Tibial nerve (tissue), 4 donors: ENCODE measurements around the gene CHST13.
"Not testable (repeated sequence)": the region's sequence is repeated elsewhere in the genome, so short reads cannot be mapped to it uniquely, and the experiment has no call there.

ENCODE experiments used
- EP300 ChIP-seq, 2 donors: sonication (generic); formaldehyde crosslinking; IDR thresholded peaks; one replicate each; pipeline ENCODE4 v1.6.1; 2017; ENCODE audit warnings: antibody characterized with exemption in 2 of 2, mild to moderate bottlenecking in 1 of 2
- POLR2A ChIP-seq, 2 donors: fragments of 450-650 bp; IDR thresholded peaks; one replicate each; pipeline ENCODE4 v1.6.1; 2017; ENCODE audit warnings: antibody characterized with exemption in 2 of 2, mild to moderate bottlenecking in 2 of 2, moderate library complexity in 2 of 2
- TF ChIP-seq, protein P1 (sequence below), 5 experiments: fragments of 200-600 bp in 3 of 5; fragments of 450-650 bp in 2 of 5; sonication (generic) in 3 of 5; IDR thresholded peaks; one replicate each; pipeline ENCODE4 v1.5.1; 2016 to 2019; ENCODE audit warnings: antibody characterized with exemption in 5 of 5, mild to moderate bottlenecking in 3 of 5, moderate library complexity in 2 of 5

DNA sequence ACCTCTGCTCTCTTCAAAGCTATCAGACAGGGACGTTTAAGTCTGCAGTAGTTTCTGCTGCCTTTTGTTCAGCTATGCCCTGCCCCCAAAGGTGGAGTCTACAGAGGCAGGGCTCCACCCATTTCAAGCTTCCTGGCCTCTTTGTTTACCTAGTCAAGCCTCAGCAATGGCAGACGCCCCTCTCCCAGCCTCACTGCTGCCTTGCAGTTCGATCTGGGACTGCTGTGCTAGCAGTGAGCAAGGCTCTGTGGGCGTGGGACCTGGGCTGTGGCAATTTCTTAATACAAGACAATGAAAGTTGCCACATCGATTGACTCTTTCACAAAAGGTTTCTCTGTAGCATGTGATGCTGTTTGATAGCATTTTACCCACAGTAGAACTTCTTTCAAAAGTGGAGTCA lies 67.6 kb downstream of the CHST13 start:
- TF ChIP-seq, protein P1, sequence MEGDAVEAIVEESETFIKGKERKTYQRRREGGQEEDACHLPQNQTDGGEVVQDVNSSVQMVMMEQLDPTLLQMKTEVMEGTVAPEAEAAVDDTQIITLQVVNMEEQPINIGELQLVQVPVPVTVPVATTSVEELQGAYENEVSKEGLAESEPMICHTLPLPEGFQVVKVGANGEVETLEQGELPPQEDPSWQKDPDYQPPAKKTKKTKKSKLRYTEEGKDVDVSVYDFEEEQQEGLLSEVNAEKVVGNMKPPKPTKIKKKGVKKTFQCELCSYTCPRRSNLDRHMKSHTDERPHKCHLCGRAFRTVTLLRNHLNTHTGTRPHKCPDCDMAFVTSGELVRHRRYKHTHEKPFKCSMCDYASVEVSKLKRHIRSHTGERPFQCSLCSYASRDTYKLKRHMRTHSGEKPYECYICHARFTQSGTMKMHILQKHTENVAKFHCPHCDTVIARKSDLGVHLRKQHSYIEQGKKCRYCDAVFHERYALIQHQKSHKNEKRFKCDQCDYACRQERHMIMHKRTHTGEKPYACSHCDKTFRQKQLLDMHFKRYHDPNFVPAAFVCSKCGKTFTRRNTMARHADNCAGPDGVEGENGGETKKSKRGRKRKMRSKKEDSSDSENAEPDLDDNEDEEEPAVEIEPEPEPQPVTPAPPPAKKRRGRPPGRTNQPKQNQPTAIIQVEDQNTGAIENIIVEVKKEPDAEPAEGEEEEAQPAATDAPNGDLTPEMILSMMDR (IDR thresholded peaks at IDR 0.05) = not testable (repeated sequence)
- not testable (repeated sequence) for TF ChIP-seq EP300, POLR2A (IDR thresholded peaks at IDR 0.05)
